DND-41 (cell line): Measurements from ENCODE around the gene SBK3.
A peak's percentile ranks its signal among the peaks of the same experiment; 100 is the strongest.

Experiments used
- ATAC-seq: fragments of 200-7000 bp; cut with Tn5 transposase; 3 replicates; pipeline ENCODE4 v1.9.1; 2021; ENCODE audit warnings: low read depth; ENCODE audit not compliant: insufficient read depth
- DNase-seq: peaks from one replicate; pipeline ENCODE4 v3.0.0-alpha.2; 2020
- H2AFZ ChIP-seq: 2 replicates; pipeline ENCODE4 v1.6.0; 2012; ENCODE audit warnings: low read depth, low read length
- H3K27ac ChIP-seq: 2 replicates; pipeline ENCODE4 v1.5.1; 2012; ENCODE audit warnings: low read length, inconsistent platforms
- H3K27me3 ChIP-seq: fragments of 200-600 bp; sonication (generic); 2 replicates; pipeline ENCODE4 v1.6.0; 2012; ENCODE audit warnings: low read length, mild to moderate bottlenecking, inconsistent platforms; ENCODE audit not compliant: insufficient read depth, poor library complexity
- H3K36me3 ChIP-seq: 2 replicates; pipeline ENCODE4 v1.5.1; 2012; ENCODE audit warnings: low read length, inconsistent platforms; ENCODE audit not compliant: insufficient read depth
- H3K4me1 ChIP-seq: 2 replicates; pipeline ENCODE4 v1.5.1; 2012; ENCODE audit warnings: mild to moderate bottlenecking, low read length; ENCODE audit not compliant: insufficient read depth
- H3K4me2 ChIP-seq: 2 replicates; pipeline ENCODE4 v1.6.0; 2012; ENCODE audit warnings: mild to moderate bottlenecking, moderate library complexity, low read length, inconsistent platforms; ENCODE audit not compliant: insufficient read depth
- H3K4me3 ChIP-seq, 2 experiments: fragments of 200-600 bp in 1 of 2; shearing (Covaris generic) in 1 of 2; 2 replicates each; pipeline ENCODE4 v1.5.1; 2012 to 2016; ENCODE audit warnings: inconsistent platforms in 2 of 2, low read length in 2 of 2, mild to moderate bottlenecking in 2 of 2, low read depth in 1 of 2, moderate library complexity in 1 of 2
- H3K79me2 ChIP-seq: 2 replicates; pipeline ENCODE4 v1.6.0; 2012; ENCODE audit warnings: low read length, inconsistent platforms; ENCODE audit not compliant: insufficient read depth
- H3K9ac ChIP-seq: 2 replicates; pipeline ENCODE4 v1.6.0; 2012; ENCODE audit warnings: low read depth, mild to moderate bottlenecking, inconsistent platforms, low read length, moderate library complexity
- H3K9me3 ChIP-seq: 2 replicates; pipeline ENCODE4 v1.5.1; 2012; ENCODE audit warnings: low read length, moderate library complexity, mild to moderate bottlenecking, inconsistent platforms; ENCODE audit not compliant: insufficient read depth, severe bottlenecking
- H4K20me1 ChIP-seq: 2 replicates; pipeline ENCODE4 v1.6.0; 2012; ENCODE audit warnings: low read length; ENCODE audit not compliant: insufficient read depth
- EZH2 ChIP-seq: IDR thresholded peaks from 3 replicates; pipeline ENCODE4 v1.6.1; 2012; ENCODE audit warnings: borderline replicate concordance, low read depth, mild to moderate bottlenecking, moderate library complexity, low read length, inconsistent platforms; ENCODE audit not compliant: severe bottlenecking
- TF ChIP-seq, protein P1 (sequence below): IDR thresholded peaks from 2 replicates; pipeline ENCODE4 v1.5.1; 2012; ENCODE audit warnings: borderline replicate concordance, low read length, moderate library complexity, mild to moderate bottlenecking; ENCODE audit not compliant: poor library complexity, severe bottlenecking; ENCODE audit errors: extremely low read depth

The SBK3 gene

DNA sequence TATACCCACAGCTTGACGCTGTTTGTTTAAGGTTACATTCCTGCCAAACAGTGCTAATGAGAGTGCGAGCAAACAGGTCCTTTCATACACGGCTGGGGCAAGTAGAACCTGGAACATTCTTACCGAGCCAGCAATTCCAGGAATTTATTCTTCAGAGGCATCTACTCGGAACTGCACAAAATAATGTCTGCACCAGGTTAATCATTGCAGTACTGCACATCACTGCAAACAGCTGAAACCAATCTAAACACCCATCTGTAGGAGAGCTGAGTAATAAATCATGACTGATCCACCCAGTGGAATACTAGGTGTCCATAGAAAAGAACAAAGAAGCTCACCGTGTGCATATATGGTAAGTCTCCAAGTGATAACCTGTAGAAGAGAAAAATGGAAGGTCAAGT is 36.5 kb upstream of the SBK3 start:
- peaks cover 10% of the 10 kb centered on the region for H3K36me3 ChIP-seq
- peak overlapping the region; percentile 95; the same call in 1 of the 2 replicates for H3K4me2 ChIP-seq
- H3K9me3 ChIP-seq, result no peaks in the 10 kb centered on the region
- TF ChIP-seq, protein P1, sequence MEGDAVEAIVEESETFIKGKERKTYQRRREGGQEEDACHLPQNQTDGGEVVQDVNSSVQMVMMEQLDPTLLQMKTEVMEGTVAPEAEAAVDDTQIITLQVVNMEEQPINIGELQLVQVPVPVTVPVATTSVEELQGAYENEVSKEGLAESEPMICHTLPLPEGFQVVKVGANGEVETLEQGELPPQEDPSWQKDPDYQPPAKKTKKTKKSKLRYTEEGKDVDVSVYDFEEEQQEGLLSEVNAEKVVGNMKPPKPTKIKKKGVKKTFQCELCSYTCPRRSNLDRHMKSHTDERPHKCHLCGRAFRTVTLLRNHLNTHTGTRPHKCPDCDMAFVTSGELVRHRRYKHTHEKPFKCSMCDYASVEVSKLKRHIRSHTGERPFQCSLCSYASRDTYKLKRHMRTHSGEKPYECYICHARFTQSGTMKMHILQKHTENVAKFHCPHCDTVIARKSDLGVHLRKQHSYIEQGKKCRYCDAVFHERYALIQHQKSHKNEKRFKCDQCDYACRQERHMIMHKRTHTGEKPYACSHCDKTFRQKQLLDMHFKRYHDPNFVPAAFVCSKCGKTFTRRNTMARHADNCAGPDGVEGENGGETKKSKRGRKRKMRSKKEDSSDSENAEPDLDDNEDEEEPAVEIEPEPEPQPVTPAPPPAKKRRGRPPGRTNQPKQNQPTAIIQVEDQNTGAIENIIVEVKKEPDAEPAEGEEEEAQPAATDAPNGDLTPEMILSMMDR, result no peak
- TF ChIP-seq EZH2, result no peak
- DNase-seq, result no peak
- ATAC-seq, result no peak
- no peak overlapping the region for H2AFZ ChIP-seq
- H3K79me2 ChIP-seq, result peaks cover 23% of the 10 kb centered on the region
- no peak overlapping the region for H3K9ac ChIP-seq
- H4K20me1 ChIP-seq, result no peaks in the 10 kb centered on the region
- H3K4me3 ChIP-seq, result no peak overlapping the region
- no peak overlapping the region for H3K27ac ChIP-seq
- H3K27me3 ChIP-seq, result no peaks in the 10 kb centered on the region
- peaks cover 35% of the 10 kb centered on the region for H3K4me1 ChIP-seq

DNA sequence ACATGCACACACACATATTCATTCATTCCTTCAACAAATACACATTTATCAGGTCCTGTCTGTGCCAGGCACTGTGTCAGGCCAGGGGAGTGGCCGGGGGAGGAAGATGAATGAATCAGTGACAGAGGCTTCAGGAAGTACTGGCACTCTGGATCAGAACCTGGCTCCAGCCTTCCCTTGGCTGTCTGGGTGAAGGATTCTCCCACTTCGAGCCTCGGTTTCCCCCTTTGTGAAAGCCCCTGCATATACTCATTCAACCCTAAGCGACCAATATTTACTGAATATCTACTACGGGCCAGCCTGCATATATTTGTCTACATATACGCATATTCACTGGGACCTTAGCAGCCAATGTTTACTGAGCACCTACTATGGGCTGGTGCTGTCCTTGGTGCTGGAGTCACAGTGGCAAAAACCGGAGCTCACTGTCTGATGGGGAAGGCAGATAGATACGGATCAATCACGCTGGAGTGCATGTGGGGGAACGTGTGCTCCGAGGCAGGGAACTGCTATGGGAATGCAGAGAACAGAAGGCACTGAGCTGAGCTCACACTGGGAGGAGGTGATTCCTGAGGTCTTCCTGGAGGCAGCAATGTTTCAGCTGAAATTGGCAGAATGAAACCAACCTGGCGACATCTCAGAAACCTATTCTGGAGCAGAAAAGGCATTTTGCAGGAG is 35.9 kb upstream of the SBK3 start:
- Histone ChIP-seq H3K79me2 (peaks cover 23% of the 10 kb centered on the region), H3K27ac (peak overlapping the region; percentile 80), H3K4me1 (peaks cover 30% of the 10 kb centered on the region), H3K36me3 (peaks cover 12% of the 10 kb centered on the region), H3K27me3 (no peaks in the 10 kb centered on the region), H3K9ac (peak overlapping the region; percentile 75), H2AFZ (peak overlapping the region; percentile 98), H3K4me3 (peak overlapping the region; percentile 61 to 70; a peak in 3 of 4 replicates), H3K9me3 (no peaks in the 10 kb centered on the region), H3K4me2 (peak overlapping the region; percentile 95), H4K20me1 (no peaks in the 10 kb centered on the region)
- DNase-seq (peak; percentile 65), ATAC-seq (no peak)
- TF ChIP-seq, protein P1, result no peak
- no peak for TF ChIP-seq EZH2

DNA sequence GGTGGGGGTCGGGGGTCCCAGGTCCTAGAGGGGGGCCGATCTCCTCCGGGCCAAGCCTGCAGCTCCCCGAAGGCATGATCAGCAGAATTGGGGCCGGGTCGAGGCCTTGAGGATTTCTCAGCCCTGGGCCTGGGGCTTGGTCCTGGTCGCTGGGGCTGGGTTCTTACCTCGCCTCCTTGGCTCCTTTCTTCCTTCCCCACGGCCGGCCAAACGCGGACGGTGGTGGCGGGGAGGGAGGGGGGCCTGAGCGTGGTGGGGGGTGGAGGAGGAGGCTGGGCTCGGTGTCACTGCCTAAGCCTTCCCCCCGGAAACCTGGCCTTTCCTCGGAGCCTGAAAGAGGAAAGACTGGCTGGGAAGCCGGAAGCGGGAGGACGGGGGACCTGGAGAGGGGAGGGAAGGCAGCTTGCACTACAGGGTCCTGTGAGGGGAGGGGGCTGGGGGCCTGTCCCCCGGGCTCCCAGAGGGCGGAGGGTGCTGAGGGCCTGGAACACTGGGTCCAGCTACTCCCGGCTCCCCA is 35.3 kb upstream of the SBK3 start, which contains the start of gene ZNF579:
Gene ZNF579, minus strand, starts transcription at position 221 of the 517 bp plus-strand sequence. CDS start 1,209 bp downstream, outside the sequence.
- peak; percentile 91 for DNase-seq
- Histone ChIP-seq H2AFZ (peak within 1 kb of the TSS; percentile 98), H4K20me1 (no peaks in the 10 kb centered on the region), H3K27me3 (no peaks in the 10 kb centered on the region), H3K79me2 (peaks cover 23% of the 10 kb centered on the region), H3K9ac (peak within 1 kb of the TSS; percentile 75), H3K9me3 (no peaks in the 10 kb centered on the region), H3K27ac (peak within 1 kb of the TSS; percentile 80), H3K4me2 (peak within 1 kb of the TSS; percentile 95), H3K4me1 (peaks cover 24% of the 10 kb centered on the region), H3K36me3 (peaks cover 12% of the 10 kb centered on the region), H3K4me3 (peak within 1 kb of the TSS; percentile 61 to 70; a peak in 3 of 4 replicates)
- TF ChIP-seq, protein P1, result no peak
- peak; percentile 82 for ATAC-seq
